HEK293T (cell line): ENCODE results near the gene RBM27.

Experiments used
- ELF4 ChIP-seq: fragments of 450-650 bp; IDR thresholded peaks from 2 replicates; pipeline ENCODE4 v1.6.1; 2017; ENCODE audit warnings: antibody characterized with exemption
- FOXK2 ChIP-seq: fragments of 450-650 bp; IDR thresholded peaks from 2 replicates; pipeline ENCODE4 v1.6.1; 2016; ENCODE audit warnings: mild to moderate bottlenecking
- SP1 ChIP-seq: fragments of 450-650 bp; IDR thresholded peaks from 2 replicates; pipeline ENCODE4 v1.6.1; 2017

- TF ChIP-seq FOXK2 (no peak), ELF4 (no peak), SP1 (no peak)
These were observed 15.0 kb upstream of the RBM27 start for GRCh38 chr5:146188358-146188757.
